ENCODE results near the gene LRP8.

DNA sequence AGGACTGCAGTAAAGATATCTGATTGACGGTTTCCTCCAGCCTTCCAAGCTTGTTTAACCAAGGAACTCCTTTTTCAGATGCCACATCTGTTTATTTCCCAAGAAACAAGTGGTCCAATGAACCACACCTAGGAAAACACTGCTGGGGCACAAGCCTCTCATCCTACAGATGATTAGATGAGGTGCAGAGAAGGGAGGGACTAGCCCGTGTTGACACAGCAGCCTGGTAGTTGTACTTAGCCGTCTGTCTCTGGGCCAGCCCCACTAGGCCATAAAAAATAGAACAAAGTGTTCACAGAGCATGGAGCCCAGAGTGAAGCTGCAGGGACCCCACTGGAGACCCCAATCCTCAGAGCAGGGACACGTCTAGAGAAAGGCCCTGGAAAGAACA, 32.1 kb downstream of the LRP8 start:
- TF ChIP-seq, protein P1, sequence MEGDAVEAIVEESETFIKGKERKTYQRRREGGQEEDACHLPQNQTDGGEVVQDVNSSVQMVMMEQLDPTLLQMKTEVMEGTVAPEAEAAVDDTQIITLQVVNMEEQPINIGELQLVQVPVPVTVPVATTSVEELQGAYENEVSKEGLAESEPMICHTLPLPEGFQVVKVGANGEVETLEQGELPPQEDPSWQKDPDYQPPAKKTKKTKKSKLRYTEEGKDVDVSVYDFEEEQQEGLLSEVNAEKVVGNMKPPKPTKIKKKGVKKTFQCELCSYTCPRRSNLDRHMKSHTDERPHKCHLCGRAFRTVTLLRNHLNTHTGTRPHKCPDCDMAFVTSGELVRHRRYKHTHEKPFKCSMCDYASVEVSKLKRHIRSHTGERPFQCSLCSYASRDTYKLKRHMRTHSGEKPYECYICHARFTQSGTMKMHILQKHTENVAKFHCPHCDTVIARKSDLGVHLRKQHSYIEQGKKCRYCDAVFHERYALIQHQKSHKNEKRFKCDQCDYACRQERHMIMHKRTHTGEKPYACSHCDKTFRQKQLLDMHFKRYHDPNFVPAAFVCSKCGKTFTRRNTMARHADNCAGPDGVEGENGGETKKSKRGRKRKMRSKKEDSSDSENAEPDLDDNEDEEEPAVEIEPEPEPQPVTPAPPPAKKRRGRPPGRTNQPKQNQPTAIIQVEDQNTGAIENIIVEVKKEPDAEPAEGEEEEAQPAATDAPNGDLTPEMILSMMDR (IDR thresholded peaks at IDR 0.05; ENCODE audit: insufficient read depth, low read depth, low read length): no peak
- no peak for TF ChIP-seq EZH2 (IDR thresholded peaks at IDR 0.05; ENCODE audit: insufficient read depth, low read length)

Measured in astrocyte (in vitro differentiated cells and primary cell).